Endothelial cell (in vitro differentiated cells): ENCODE data around the gene SLC18A3. TPM values are rescaled to one million over a fixed set of nuclear protein-coding genes. Genes with fewer than 3 reads are reported as not detected.
A peak's percentile ranks its signal among the peaks of the same experiment; 100 is the strongest.

Source experiments
- DNase-seq: peaks from one replicate; pipeline ENCODE4 v3.0.0; 2021; ENCODE audit warnings: low spot score
- H3K27ac Mint-ChIP-seq: one replicate; pipeline ENCODE4 v1.8.0; 2021; ENCODE audit warnings: mixed read lengths, inconsistent platforms; ENCODE audit not compliant: unreplicated experiment
- H3K27me3 Mint-ChIP-seq: one replicate; pipeline ENCODE4 v1.8.0; 2021; ENCODE audit warnings: mild to moderate bottlenecking, moderate library complexity, mixed read lengths, inconsistent platforms; ENCODE audit not compliant: unreplicated experiment
- H3K36me3 Mint-ChIP-seq: one replicate; pipeline ENCODE4 v1.8.0; 2021; ENCODE audit warnings: mild to moderate bottlenecking, low read depth, mixed read lengths, inconsistent platforms; ENCODE audit not compliant: unreplicated experiment
- H3K4me1 Mint-ChIP-seq: one replicate; pipeline ENCODE4 v1.8.0; 2021; ENCODE audit warnings: mild to moderate bottlenecking, mixed read lengths, inconsistent platforms; ENCODE audit not compliant: unreplicated experiment
- H3K4me3 Mint-ChIP-seq: one replicate; pipeline ENCODE4 v1.8.0; 2021; ENCODE audit warnings: mild to moderate bottlenecking, mixed read lengths, inconsistent platforms; ENCODE audit not compliant: unreplicated experiment
- H3K9me3 Mint-ChIP-seq: one replicate; pipeline ENCODE4 v1.8.0; 2021; ENCODE audit warnings: mixed read lengths, inconsistent platforms; ENCODE audit not compliant: unreplicated experiment
- total RNA-seq: library from RNA; stranded (reverse); fragmentation: NEBNext Ultra II Directional; extraction: Animal tissue kit (Norgen Biotek cat#: 25700); gene quantifications from one replicate; pipeline ENCODE4 v1.2.1, GENCODE V29; 2021; ENCODE audit not compliant: unreplicated experiment
- TF ChIP-seq, protein P1 (sequence below): fragments of 200-600 bp; sonication (generic); IDR thresholded peaks from one replicate; pipeline ENCODE4 v1.5.0; 2021; ENCODE audit warnings: antibody characterized with exemption; ENCODE audit not compliant: unreplicated experiment

Gene SLC18A3
- total RNA-seq, 1 donor from 2014 or later: 0.72 TPM

- Mint-ChIP-seq H3K27ac (no peak overlapping the region), H3K36me3 (no peaks in the 10 kb centered on the region), H3K9me3 (no peaks in the 10 kb centered on the region), H3K4me3 (no peak overlapping the region), H3K4me1 (peaks cover 28% of the 10 kb centered on the region), H3K27me3 (peaks cover 62% of the 10 kb centered on the region)
- TF ChIP-seq, protein P1, sequence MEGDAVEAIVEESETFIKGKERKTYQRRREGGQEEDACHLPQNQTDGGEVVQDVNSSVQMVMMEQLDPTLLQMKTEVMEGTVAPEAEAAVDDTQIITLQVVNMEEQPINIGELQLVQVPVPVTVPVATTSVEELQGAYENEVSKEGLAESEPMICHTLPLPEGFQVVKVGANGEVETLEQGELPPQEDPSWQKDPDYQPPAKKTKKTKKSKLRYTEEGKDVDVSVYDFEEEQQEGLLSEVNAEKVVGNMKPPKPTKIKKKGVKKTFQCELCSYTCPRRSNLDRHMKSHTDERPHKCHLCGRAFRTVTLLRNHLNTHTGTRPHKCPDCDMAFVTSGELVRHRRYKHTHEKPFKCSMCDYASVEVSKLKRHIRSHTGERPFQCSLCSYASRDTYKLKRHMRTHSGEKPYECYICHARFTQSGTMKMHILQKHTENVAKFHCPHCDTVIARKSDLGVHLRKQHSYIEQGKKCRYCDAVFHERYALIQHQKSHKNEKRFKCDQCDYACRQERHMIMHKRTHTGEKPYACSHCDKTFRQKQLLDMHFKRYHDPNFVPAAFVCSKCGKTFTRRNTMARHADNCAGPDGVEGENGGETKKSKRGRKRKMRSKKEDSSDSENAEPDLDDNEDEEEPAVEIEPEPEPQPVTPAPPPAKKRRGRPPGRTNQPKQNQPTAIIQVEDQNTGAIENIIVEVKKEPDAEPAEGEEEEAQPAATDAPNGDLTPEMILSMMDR: no peak
- DNase-seq: no peak
Measured at GRCh38 chr10:49610458-49611165, 502 bp downstream of the SLC18A3 start.

DNA sequence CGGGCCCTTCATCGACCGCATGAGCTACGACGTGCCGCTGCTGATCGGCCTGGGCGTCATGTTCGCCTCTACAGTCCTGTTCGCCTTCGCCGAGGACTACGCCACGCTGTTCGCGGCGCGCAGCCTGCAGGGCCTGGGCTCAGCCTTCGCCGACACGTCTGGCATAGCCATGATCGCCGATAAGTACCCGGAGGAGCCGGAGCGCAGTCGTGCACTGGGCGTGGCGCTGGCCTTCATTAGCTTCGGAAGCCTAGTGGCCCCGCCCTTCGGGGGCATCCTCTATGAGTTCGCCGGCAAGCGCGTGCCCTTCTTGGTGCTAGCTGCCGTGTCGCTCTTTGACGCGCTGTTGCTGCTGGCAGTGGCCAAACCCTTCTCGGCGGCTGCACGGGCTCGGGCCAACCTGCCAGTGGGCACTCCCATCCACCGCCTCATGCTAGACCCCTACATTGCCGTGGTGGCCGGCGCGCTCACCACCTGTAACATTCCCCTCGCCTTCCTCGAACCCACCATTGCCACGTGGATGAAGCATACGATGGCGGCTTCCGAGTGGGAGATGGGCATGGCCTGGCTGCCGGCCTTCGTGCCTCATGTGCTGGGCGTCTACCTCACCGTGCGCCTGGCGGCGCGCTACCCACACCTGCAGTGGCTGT lies 1.2 kb downstream of the SLC18A3 start:
- Mint-ChIP-seq H3K4me1 (peaks cover 28% of the 10 kb centered on the region), H3K9me3 (no peaks in the 10 kb centered on the region), H3K4me3 (peak overlapping the region; percentile 56), H3K36me3 (no peaks in the 10 kb centered on the region), H3K27me3 (peaks cover 62% of the 10 kb centered on the region), H3K27ac (no peak overlapping the region)
- no peak for DNase-seq
- TF ChIP-seq, protein P1: no peak

- Mint-ChIP-seq H3K4me3 (peak overlapping the region; percentile 10), H3K9me3 (no peaks in the 10 kb centered on the region), H3K27me3 (peaks cover 61% of the 10 kb centered on the region), H3K27ac (no peak overlapping the region), H3K4me1 (peaks cover 23% of the 10 kb centered on the region), H3K36me3 (no peaks in the 10 kb centered on the region)
- TF ChIP-seq, protein P1: no peak
- no peak for DNase-seq
Measured at GRCh38 chr10:49611816-49612512, 1.9 kb downstream of the SLC18A3 start.

GRCh38 chr10:49612513-49613164 lies 2.5 kb downstream of the SLC18A3 start:
- Mint-ChIP-seq H3K27me3 (peaks cover 55% of the 10 kb centered on the region), H3K4me1 (peaks cover 23% of the 10 kb centered on the region), H3K9me3 (no peaks in the 10 kb centered on the region), H3K4me3 (no peak overlapping the region), H3K27ac (no peak overlapping the region), H3K36me3 (no peaks in the 10 kb centered on the region)
- DNase-seq: no peak
- TF ChIP-seq, protein P1: no peak
